B cell (primary cell): ENCODE data around the gene ACTN3.

Source experiments
- CTCF ChIP-seq: fragments of 200-600 bp; IDR thresholded peaks from one replicate; pipeline ENCODE4 v1.8.0; 2022; ENCODE audit warnings: antibody characterized with exemption, mild to moderate bottlenecking
- EZH2 ChIP-seq: IDR thresholded peaks from 2 replicates; pipeline ENCODE4 v1.6.1; 2012; ENCODE audit warnings: borderline replicate concordance, low read depth, mild to moderate bottlenecking, moderate library complexity, low read length; ENCODE audit not compliant: insufficient read depth, poor library complexity, severe bottlenecking

GRCh38 chr11:66593303-66593635, 46.6 kb downstream of the ACTN3 start:
- no peak for TF ChIP-seq CTCF
- TF ChIP-seq EZH2, result no peak
